Pancreas (tissue), 10 donors: ENCODE measurements around the gene VEPH1. TPM values are rescaled to one million over a fixed set of nuclear protein-coding genes. Genes with fewer than 3 reads are reported as not detected.

Experiments
- ATAC-seq, 4 donors: fragments of 200-7000 bp; cut with Tn5 transposase; one replicate each; pipeline versions ENCODE4 v1.8.0 to v1.9.1; 2020; ENCODE audit warnings: mild to moderate bottlenecking in 4 of 4, moderate library complexity in 4 of 4
- DNase-seq, 6 donors: peaks; one replicate each; pipeline ENCODE4 v3.0.0-alpha.2; 2020
- FAIRE-seq: peaks from 2 replicates; lab custom pipeline; 2012; peaks lifted over from hg19 to GRCh38; lab: Jason Lieb, UNC
- H3K27ac ChIP-seq, 4 donors: fragments of 200-600 bp; sonication (generic); 1 replicate in 3 of 4; 2 replicates in 1 of 4; pipeline versions ENCODE4 v1.5.0 to v1.8.0; 2020
- H3K27me3 ChIP-seq, 4 donors: fragments of 200-600 bp; one replicate each; pipeline ENCODE4 v1.8.0; 2021
- H3K36me3 ChIP-seq, 3 donors: fragments of 200-600 bp; sonication (generic) in 1 of 3; one replicate each; pipeline versions ENCODE4 v1.5.0 to v1.8.0; 2020 to 2021
- H3K4me1 ChIP-seq, 3 donors: fragments of 200-600 bp; one replicate each; pipeline ENCODE4 v1.8.0; 2021
- H3K4me3 ChIP-seq, 4 donors: fragments of 200-600 bp; sonication (generic) in 2 of 4; one replicate each; pipeline versions ENCODE4 v1.5.0 to v1.8.0; 2020 to 2021
- H3K9me3 ChIP-seq, 4 donors: fragments of 200-600 bp; one replicate each; pipeline ENCODE4 v1.8.0; 2021
- WGBS, 2 donors: extraction: QIAGEN DNeasy Blood & Tissue Kit; methylation state at CpG; one replicate each; pipeline ENCODE4 v1.1.7; 2013; 5-methylcytosine and 5-hydroxymethylcytosine counted together
- intact Hi-C, 3 donors: fragments of 100-400 bp; cut with DNase I; formaldehyde crosslinking; loops; one replicate each; pipeline versions ENCODE4 v1.11.1 to v1.14.2; 2022
- polyA plus RNA-seq, 2 donors: library from polyadenylated mRNA; stranded (reverse); fragments of 200-250 nt; gene quantifications; one replicate each; pipeline ENCODE4 v1.2.3, GENCODE V29; 2013
- total RNA-seq, 6 donors: library from RNA; stranded (reverse); fragmentation: NEBNext Ultra II Directional in 4 of 6; extraction: Animal tissue kit (Norgen Biotek cat#: 25700) in 4 of 6; gene quantifications; one replicate each; pipeline versions ENCODE4 v1.2.1 to v1.2.4, GENCODE V29; 2021 to 2023
- TF ChIP-seq, protein P1 (sequence below), 4 donors: fragments of 200-600 bp; sonication (generic) in 3 of 4; IDR thresholded peaks; one replicate each; pipeline versions ENCODE4 v1.5.0 to v1.8.0; 2021; ENCODE audit warnings: antibody characterized with exemption in 4 of 4
- donor health status: healthy with polysubstance abuse.
- donor health status: DM: no; HTN: no; CAD: no; lungs with moderate emphysema.
- donor health status: DM: no; HTN: no; CAD: no.
- donor health status: control.
- donor health status: control.
- donor health status: Bipolar disorder and iron deficiency.
- donor health status: DM: yes; HTN: yes; CAD: no.
- donor health status: DM: no; HTN: no; CAD: no.
- donor health status: DM: no; HTN: no; CAD: no.
- donor health status: DM: yes; HTN: yes; CAD: no.

VEPH1 gene
- total and polyA plus RNA-seq, 8 donors = 7.6 to 18.3 (median 13.1) TPM

GRCh38 chr3:157300094-157300493 lies 203.1 kb downstream of the VEPH1 start:
- FAIRE-seq = no peak
- WGBS, 2 donors = 81 to 85% methylated on average over 2 of the region's 2 CpGs

GRCh38 chr3:157297328-157297915 lies 205.8 kb downstream of the VEPH1 start:
- no peak for ATAC-seq
- 84 to 93% methylated on average over 6 of the region's 6 CpGs for whole genome bisulfite sequencing, 2 donors
- intact Hi-C loops = no loop called here

More at GRCh38 chr3:157300094-157300493, 203.1 kb downstream of the VEPH1 start:
- Histone ChIP-seq H3K4me1 (no peaks in the 10 kb centered on the region), H3K27me3 (no peaks in the 10 kb centered on the region), H3K4me3 (no peak overlapping the region), H3K36me3 (no peaks in the 10 kb centered on the region), H3K27ac (no peak overlapping the region), H3K9me3 (no peaks in the 10 kb centered on the region)
- TF ChIP-seq, protein P1, sequence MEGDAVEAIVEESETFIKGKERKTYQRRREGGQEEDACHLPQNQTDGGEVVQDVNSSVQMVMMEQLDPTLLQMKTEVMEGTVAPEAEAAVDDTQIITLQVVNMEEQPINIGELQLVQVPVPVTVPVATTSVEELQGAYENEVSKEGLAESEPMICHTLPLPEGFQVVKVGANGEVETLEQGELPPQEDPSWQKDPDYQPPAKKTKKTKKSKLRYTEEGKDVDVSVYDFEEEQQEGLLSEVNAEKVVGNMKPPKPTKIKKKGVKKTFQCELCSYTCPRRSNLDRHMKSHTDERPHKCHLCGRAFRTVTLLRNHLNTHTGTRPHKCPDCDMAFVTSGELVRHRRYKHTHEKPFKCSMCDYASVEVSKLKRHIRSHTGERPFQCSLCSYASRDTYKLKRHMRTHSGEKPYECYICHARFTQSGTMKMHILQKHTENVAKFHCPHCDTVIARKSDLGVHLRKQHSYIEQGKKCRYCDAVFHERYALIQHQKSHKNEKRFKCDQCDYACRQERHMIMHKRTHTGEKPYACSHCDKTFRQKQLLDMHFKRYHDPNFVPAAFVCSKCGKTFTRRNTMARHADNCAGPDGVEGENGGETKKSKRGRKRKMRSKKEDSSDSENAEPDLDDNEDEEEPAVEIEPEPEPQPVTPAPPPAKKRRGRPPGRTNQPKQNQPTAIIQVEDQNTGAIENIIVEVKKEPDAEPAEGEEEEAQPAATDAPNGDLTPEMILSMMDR (IDR thresholded peaks at IDR 0.05) = no peak
- ATAC-seq (no peak), DNase-seq (no peak)
- intact Hi-C loops = no loop called here

GRCh38 chr3:157294953-157295352 lies 208.3 kb downstream of the VEPH1 start:
- ATAC-seq = no peak
- no peak for DNase-seq
- intact Hi-C loops = no loop called here
- no peak overlapping the region for H3K4me3 ChIP-seq
- no peaks in the 10 kb centered on the region for H3K36me3 ChIP-seq
- TF ChIP-seq, protein P1 (IDR thresholded peaks at IDR 0.05) = no peak
- FAIRE-seq = no peak
- H3K4me1 ChIP-seq = no peaks in the 10 kb centered on the region
- no peak overlapping the region for H3K27ac ChIP-seq
- no peaks in the 10 kb centered on the region for H3K27me3 ChIP-seq
- no peaks in the 10 kb centered on the region for H3K9me3 ChIP-seq

More at GRCh38 chr3:157297328-157297915, 205.8 kb downstream of the VEPH1 start:
- no peaks in the 10 kb centered on the region for H3K27me3 ChIP-seq
- H3K9me3 ChIP-seq = no peaks in the 10 kb centered on the region
- H3K4me3 ChIP-seq = no peak overlapping the region
- FAIRE-seq (no peak), DNase-seq (no peak)
- no peaks in the 10 kb centered on the region for H3K4me1 ChIP-seq
- TF ChIP-seq, protein P1 (IDR thresholded peaks at IDR 0.05) = no peak
- no peak overlapping the region for H3K27ac ChIP-seq
- H3K36me3 ChIP-seq = no peaks in the 10 kb centered on the region

DNA sequence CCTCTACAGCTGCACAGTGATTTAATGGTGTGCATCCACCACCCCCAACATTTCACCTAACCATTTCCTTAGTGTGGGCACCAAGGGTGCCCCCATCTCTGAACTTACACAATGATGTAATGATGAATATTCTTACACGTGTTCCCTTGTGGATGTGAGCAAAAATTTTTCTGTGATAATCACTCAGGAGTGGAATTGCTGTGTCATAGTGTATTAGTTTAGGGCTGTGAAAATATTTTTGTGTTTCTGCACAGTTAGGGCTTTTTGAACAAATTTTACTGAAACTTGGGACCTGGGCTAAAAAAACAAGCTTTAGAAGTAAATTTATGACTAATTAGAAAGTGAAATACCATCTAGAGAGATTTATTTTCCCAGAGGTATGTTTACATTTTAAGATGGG lies 208.7 kb downstream of the VEPH1 start:
- WGBS, 2 donors = 49 to 55% methylated on average over 1 of the region's 1 CpG
- Histone ChIP-seq H3K9me3 (no peaks in the 10 kb centered on the region), H3K27ac (no peak overlapping the region), H3K4me3 (no peak overlapping the region), H3K4me1 (no peaks in the 10 kb centered on the region), H3K27me3 (no peaks in the 10 kb centered on the region), H3K36me3 (no peaks in the 10 kb centered on the region)
- intact Hi-C loops = no loop called here
- TF ChIP-seq, protein P1 (IDR thresholded peaks at IDR 0.05) = no peak
- no peak for ATAC-seq
- no peak for FAIRE-seq
- no peak for DNase-seq

- 48 to 69% methylated on average over 2 of the region's 2 CpGs for WGBS, 2 donors
- TF ChIP-seq, protein P1 (IDR thresholded peaks at IDR 0.05) = no peak
- H3K4me3 ChIP-seq = no peak overlapping the region
- H3K27me3 ChIP-seq = no peaks in the 10 kb centered on the region
- no peaks in the 10 kb centered on the region for H3K4me1 ChIP-seq
- H3K27ac ChIP-seq = no peak overlapping the region
- FAIRE-seq (no peak), ATAC-seq (no peak), DNase-seq (no peak)
- no peaks in the 10 kb centered on the region for H3K9me3 ChIP-seq
- H3K36me3 ChIP-seq = no peaks in the 10 kb centered on the region
- intact Hi-C loops = no loop called here
These were observed 212.4 kb downstream of the VEPH1 start for GRCh38 chr3:157290766-157291165.
